Lung microvascular endothelial cell (primary cell): ENCODE data around the gene CEACAM21. TPM values are rescaled to one million over a fixed set of nuclear protein-coding genes. Genes with fewer than 3 reads are reported as not detected.

ENCODE experiments used
- DNase-seq, 2 donors: peaks; one replicate each; pipeline versions ENCODE4 v3.0.0 to v3.0.0-alpha.2; 2010; ENCODE audit warnings: low read depth in 2 of 2
- total RNA-seq: library from RNA; depleted of rRNA; stranded (reverse); fragments of >200 nt; gene quantifications from 2 replicates; pipeline ENCODE4 v1.2.1, GENCODE V29; 2014

The CEACAM21 gene
- total RNA-seq, result 6.8 and 10.7 TPM in 2 replicates

DNA sequence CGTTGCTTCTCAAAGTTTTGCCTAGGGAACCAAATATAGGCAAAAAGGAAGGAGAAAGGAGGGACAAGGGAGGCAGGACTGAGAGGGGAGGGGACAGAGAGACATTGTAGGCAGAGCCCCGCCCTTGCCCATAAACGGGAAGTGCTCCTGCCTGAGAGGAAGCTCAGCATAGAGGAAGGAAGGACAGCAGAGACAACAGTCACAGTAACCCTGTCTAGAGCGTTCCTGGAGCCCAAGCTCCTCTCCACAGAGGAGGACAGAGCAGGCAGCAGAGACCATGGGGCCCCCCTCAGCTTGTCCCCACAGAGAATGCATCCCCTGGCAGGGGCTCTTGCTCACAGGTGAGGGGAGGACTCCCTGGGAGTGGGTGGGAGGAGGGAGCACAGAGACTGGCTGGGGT, at the start of gene CEACAM21:
CEACAM21 (plus strand) TSS at position 169 of the 400 bp plus-strand sequence; CDS start at position 278, 109 bp downstream.
- peak in 1 of 2 donors; percentile 61 for DNase-seq

GRCh38 chr19:41527089-41527488, 48.9 kb upstream of the CEACAM21 start:
- DNase-seq, result no peak

DNA sequence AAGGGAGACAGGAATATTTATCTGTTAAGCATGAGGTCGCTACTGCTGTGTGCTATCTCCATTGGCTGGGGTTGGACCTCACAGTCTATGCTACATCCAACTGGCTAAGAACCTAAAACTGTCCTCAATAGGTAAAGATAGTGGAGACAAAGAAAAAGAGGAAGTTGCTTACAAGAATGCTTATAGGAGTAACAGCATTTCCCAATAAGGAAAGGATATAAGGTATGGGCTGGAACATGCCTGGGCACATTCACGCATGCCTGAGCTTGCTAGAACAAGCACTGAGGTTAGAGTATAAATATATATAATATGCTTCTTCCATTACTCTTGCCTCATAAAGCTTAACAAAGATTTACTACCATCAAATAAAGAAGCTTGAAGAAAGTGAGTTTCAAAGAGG, 47.9 kb upstream of the CEACAM21 start:
- DNase-seq, result no peak

GRCh38 chr19:41529484-41530183, 46.3 kb upstream of the CEACAM21 start:
- no peak for DNase-seq

DNA sequence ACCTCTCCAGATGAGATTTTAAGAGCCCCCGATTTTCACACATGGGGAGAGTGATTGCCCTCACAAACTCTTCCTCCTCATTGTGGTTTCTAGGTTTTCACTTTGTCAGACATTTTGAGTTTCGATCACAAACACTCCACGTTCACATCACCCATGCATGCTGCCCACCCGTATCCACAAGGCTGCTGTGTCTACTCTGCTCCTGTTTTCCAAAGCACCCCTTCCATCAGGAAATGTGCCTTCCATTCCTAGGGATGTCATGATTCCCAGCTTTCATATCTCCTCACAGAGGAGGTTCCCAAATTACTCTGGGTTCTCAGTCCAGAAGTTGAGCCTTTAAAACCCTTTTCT, 45.8 kb upstream of the CEACAM21 start:
- DNase-seq, result no peak

DNA sequence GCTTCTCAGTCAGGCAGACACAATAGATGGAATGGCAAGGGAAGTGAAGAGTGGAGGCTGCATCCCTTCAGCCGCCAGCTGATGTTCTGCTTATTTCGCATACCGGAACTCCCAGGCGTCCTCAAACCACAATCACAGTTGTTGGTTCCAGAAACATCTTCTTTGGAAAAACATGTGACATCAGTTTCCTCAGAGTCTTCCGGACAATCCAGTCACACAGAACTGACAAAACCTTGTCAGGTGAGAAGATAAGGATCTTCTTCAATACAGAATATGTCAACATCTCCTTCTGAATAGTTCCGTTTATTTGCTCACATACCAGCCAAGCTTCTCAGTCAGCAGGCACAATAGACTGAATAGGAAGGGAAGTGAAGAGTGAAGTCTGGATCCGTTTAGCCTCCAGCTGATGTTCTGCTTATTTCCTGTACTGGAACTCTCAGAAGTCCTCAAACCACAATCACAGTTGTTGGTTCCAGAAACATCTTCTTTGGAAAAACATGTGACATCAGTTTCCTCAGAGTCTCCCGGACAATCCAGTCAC, 45.1 kb upstream of the CEACAM21 start:
- DNase-seq, result peak; percentile 89 to 90

GRCh38 chr19:41531438-41532311, 44.3 kb upstream of the CEACAM21 start:
- DNase-seq, result peak; percentile 97 to 99

DNA sequence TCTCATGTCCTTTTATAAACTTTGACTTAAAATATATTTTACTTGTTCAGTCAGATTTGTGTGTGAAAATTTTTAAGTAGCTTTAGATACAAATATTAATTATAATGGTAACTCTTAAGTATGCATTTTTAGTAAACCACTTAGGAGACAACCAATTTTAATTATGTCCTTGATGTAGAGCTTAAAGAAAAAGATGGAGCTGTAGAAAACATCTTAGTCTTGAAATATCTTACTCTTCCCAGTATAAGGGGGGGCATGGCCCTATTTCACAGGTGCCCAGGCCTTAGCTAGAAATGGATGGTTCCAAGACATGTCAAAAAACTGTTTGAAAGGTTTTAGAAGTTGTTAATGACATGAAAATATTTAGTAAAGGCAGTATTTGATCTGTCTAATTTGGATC, 43.4 kb upstream of the CEACAM21 start:
- DNase-seq, result no peak

- DNase-seq, result peak in 1 of 2 donors; percentile 81
These were observed 42.2 kb upstream of the CEACAM21 start for GRCh38 chr19:41533671-41534215.

GRCh38 chr19:41535029-41535622, 40.8 kb upstream of the CEACAM21 start:
- DNase-seq, result peak; percentile 11 to 43

GRCh38 chr19:41537789-41538188, 38.2 kb upstream of the CEACAM21 start:
- DNase-seq, result peak; percentile 67 to 70

DNA sequence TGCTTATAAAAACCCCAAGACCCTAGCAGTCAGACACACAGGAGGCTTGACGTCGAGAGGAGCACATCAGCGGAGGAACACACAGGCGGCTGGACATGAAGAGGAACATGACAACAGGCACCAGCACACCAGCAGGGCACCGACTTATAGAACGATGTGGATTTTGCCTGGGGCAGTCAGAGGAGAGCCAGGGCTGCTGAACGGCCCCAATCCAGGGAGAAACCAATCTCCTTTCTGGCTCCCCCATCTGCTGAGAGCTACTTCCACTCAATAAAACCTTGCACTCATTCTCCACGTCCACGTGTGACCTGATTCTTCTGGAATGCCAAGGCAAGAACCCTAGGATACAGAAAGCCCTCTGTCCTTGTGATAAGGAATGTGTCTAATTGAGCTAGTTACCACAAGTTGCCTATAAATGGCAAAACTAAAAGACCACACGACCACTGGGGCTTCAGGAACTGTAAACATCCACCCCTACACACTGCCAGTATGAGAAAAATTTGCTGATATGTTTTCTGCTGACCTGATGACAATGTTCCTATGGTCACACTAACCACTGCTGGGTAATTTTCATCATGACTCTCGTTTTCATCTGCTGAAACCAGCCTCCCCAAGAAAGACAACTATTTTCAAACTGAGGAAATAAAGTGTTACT, 35.8 kb upstream of the CEACAM21 start:
- no peak for DNase-seq

GRCh38 chr19:41541990-41542584, 33.9 kb upstream of the CEACAM21 start:
- peak; percentile 75 to 81 for DNase-seq

- no peak for DNase-seq
These were observed 33.3 kb upstream of the CEACAM21 start for GRCh38 chr19:41542622-41543021.

DNA sequence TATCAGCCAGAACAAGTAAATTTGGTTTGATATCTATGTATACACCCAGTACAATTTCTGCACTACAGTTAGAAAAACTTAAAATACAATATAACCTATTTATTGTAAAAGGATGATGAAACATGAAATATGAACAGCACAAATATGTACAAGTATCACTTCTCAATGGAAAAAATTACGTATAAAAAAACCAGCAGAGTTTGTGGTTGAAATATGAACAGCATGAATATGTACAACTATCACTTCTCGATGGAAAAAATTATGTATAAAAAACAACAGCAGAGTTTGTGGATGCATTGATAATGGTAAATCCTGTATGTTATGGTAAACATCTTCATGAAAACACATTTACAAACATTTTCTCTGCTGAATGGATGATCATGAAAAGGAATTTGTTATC, 32.4 kb upstream of the CEACAM21 start:
- no peak for DNase-seq

DNA sequence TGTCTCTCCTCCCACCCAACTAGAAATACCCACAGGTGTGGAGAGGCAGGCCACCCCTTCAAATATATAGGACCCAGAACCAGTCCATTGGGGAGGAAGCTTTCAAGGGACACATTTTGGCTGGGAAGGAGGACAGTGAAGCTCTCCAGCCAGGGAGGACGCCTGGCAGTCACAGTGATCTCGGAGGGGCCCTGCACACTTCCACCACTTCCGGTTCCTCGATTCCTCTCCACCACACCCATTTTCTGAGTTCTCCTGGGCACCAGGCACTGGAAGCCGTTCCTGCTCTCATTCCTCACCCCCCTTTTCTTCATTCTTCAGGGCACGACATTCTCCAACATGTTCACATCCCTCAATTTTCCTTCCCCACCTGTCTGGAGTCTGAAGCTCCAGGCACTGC, 30.4 kb upstream of the CEACAM21 start:
- DNase-seq, result no peak

GRCh38 chr19:41546386-41546789, 29.6 kb upstream of the CEACAM21 start:
- no peak for DNase-seq

GRCh38 chr19:41546961-41547360, 29.0 kb upstream of the CEACAM21 start:
- DNase-seq, result no peak

- no peak for DNase-seq
These were observed 28.4 kb upstream of the CEACAM21 start for GRCh38 chr19:41547569-41547968.

DNA sequence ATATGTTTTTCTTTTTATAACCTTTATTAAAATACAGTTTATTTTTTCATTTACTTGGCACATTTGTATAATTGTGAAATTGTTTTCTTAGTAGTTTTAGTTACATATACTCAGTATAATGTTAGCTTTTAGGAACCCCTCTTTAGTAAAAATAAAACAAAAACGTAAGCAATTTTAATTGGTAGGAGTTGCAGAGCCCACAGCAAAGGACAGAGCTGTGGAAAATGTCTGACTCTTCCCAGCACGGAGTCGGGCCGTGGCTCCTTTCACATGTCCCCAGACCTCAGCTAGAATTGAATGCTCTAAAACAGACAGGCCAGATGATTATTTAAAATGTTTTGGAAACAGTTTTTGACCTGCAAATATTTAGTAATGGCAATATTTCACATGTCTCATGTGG, 27.9 kb upstream of the CEACAM21 start:
- no peak for DNase-seq
